AG08396 (cell line): ENCODE measurements around the gene PARVG.

Experiments used
- DNase-seq: peaks from one replicate; pipeline ENCODE4 v3.0.0; 2012; ENCODE audit warnings: low spot score, mixed read lengths

PARVG gene

DNA sequence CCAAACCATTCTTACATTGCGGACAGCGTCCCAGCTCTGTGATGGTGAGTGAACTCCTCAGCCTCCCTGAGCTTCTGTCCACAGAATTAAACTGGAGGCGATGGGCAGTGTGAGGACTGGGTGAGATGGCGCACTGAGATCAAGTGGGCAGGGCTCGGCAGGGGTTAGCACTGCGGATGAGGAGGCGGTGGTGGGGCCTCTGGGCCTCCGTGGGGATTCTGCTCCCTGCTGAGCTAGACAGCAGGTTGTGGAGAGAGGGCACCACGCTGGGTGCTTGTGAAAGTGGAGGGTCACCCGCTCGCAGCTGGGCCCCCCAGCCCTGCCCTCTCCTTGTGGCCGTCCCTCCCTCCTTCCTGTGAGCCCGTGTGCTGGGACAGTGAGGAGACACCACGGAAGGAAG lies 25.6 kb upstream of the PARVG start:
- no peak for DNase-seq

DNA sequence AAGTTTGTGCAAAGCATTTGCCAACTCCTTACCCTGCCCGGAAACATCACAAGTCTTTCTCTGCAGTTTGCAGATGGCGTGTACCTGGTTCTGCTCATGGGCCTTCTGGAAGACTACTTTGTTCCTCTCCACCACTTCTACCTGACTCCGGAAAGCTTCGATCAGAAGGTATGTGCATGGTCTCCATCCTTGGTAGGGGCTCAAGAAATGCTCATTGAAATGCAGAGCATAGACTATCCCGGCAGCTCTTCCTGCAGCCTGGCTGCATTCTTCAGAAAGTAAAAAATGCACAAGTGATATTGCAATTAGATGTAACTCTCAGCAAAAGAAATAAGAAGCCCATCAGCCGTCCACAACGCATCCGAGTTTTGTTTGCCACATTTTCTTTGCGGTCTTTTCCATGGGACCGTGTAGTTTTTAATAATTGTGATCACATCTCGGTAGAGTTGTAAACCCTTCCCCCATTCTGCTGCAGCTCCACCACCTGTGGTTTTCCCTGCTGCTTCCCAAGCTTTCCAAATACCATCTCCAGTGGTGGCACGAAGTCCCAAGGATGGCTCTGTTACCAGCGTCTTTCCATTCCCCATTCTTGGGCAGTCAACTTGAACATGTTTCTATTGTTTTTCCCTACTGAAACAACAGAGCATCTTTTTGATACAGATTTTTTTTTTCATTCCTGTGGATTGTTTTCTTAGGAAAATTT lies 22.7 kb upstream of the PARVG start:
- DNase-seq, result no peak

DNA sequence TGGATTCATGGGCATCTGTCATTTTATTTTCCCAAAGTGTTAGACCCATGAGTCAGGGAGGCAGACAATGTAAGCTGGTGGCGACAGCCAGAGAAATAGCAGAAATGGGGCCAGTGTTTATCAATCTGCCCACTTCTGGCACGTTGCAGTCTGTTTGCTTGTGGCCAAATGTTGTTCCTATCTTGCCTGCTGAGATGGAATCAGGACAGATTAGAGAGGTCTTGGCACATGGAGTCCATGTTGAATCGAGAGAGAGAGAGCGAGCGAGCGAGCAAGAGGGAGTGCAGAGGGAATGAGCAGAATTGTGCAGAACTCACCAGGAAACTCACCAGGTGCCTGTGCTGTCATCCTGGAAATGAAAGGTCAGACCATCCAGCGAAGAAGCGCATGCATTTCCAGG lies 21.9 kb upstream of the PARVG start:
- DNase-seq, result no peak

DNA sequence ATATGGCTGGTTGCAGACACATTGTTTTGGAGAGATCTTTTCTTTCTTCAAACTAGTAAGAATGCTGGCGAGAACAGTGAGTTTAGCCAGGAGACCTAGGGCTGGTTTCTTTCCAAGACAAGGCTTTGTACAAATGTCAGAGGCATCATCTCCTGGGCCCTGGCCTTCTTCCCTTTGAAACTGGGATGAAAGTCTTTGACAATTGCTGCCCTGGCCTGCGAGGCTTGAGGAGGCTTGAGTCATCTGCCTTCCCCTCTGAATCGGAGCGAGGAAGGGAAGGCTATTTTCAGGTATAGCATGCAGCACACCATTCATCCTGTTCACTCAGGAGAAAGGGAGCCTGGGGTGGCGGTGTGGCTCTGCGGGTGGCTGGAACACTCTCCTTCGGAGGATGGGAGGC lies 21.5 kb upstream of the PARVG start:
- no peak for DNase-seq

DNA sequence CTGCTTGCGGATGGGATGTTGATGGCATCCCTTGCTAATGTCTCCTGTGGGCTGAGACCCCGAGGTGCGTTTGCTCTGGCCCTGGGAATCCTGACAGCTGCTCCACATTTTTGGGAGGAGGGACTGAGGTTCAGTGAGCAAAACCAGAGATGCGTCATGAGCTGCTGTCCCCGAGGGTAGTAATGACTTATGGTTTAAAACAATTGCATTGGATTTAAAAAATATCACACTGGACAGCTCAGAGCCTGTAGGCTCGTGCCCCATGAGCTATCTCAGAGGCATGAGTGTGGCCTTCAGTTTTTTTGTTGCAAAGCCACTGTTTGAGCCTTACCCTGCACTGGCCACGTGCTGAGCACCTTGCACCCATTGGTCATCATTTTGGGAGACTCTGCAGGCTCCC lies 20.9 kb upstream of the PARVG start:
- DNase-seq, result no peak

DNA sequence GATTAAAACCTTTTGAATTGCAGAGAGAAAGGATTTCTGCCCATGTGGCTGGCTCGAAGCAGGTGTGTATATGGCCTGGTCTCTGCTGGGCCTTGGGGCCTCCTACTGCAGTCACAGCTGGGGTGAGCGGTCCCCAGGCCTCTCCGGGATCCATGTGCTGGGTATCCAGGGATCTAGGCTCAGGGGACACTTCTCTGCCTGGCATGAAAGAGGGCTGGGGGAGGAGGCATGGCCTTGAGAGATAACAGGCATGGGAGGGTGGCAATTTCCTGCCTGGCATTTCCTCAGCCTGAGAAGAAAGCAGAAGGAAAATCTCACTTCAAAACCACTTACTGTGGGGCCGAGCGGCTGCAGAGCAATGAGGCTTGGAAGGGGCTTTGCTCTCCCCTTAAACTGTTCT lies 20.3 kb upstream of the PARVG start:
- no peak for DNase-seq

DNA sequence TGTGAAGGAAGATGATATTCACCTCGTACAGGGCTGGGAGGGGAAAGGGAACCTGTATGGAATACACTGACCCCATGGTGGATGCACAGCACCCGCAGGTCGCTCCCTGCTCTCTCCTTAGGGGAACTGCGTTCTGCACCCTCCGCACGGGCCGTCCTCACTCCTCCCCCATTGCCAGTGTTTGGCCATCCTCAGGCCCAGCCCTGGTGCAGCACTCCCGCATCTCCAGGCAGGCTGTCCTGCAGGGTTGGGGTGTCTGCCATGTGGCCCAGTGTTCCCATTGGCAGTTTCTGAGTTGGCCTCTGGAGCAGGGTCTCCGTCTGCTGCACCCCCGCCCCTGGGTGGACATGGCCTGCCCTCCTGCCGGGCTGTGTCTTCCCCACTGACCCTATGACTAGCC lies 19.1 kb upstream of the PARVG start:
- DNase-seq, result no peak

DNA sequence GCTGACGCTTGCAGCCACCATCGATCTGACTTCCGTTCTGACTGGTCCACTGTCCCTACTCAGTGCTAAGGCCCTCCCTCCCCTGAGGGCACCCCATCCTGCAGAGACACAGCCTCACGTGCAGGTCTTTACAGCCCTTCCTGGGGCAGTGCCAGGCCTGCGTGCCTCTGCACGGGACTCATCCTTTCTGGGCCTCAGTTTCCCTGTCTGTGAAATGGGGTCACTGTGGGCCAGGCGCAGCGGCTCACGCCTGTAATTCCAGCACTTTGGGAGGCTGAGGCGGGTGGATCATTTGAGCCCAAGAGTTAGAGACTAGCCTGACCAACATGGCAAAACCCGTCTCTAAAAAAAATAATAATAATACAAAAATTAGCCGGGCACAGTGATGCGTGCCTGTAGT lies 17.8 kb upstream of the PARVG start:
- DNase-seq, result no peak

DNA sequence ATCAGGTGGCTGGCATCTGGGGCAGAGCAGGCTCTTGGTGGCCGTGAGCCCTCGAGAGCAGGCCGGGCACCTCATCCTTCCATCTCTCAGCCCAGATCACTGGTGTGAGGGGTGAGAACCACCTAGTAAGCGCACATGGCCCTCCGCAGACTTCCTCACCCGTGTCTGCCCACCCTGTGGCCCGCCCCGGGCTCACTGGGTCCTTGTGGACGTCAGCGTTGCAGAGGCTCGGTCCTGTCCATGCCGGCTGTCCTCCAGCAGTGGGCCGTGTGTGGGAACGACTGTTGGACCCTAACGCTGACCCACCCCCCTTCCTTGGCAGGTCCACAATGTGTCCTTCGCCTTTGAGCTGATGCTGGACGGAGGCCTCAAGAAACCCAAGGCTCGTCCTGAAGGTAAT lies 17.2 kb upstream of the PARVG start:
- no peak for DNase-seq

DNA sequence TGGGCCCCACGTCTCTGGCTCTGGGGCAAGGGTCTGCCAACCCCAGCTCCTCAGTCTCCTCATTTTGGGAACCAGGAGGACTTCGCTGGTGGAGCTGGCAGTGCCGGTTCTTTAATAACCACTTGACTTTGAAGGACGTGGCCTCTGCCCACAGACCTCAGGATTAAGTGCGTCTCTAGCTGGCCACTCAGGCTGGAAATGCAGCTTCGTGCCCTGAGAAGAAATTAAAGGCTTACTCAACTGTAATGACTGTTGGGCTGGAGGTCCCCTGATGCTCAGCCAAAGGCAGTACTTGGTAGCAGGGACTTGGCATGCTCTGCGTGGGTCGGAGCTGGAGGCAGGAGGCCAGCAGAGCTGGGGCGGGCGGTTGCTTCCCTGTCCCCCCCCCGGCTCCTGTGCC lies 16.7 kb upstream of the PARVG start:
- no peak for DNase-seq

DNA sequence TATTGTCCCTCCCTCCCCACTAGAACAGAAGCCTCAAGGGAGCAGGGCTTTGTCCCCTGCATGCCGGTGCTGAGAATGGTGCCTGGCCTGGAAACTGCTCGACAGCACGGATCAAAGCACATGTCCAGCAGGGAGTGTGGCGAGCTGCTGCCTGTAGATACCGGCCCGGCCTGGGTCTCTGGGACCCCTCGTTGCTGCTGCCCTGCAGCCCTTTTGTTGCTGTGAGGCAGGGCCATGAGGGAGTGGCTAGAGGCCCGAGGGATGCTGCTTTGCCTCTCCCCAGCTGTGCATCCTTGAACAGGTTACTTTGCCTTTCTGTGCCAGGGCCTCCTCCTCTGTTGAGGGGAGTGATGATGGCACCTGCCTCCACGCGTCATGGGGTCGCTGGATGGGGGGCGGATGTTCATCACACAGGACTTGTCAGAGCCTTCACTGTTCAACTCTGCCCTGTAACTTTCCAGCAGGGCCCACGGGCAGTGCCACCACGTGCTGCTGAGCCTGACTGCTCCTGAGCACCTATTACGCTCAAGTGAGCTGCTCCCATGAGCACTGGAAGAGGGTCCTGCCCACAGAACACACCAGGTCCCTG lies 15.3 kb upstream of the PARVG start:
- DNase-seq, result no peak

DNA sequence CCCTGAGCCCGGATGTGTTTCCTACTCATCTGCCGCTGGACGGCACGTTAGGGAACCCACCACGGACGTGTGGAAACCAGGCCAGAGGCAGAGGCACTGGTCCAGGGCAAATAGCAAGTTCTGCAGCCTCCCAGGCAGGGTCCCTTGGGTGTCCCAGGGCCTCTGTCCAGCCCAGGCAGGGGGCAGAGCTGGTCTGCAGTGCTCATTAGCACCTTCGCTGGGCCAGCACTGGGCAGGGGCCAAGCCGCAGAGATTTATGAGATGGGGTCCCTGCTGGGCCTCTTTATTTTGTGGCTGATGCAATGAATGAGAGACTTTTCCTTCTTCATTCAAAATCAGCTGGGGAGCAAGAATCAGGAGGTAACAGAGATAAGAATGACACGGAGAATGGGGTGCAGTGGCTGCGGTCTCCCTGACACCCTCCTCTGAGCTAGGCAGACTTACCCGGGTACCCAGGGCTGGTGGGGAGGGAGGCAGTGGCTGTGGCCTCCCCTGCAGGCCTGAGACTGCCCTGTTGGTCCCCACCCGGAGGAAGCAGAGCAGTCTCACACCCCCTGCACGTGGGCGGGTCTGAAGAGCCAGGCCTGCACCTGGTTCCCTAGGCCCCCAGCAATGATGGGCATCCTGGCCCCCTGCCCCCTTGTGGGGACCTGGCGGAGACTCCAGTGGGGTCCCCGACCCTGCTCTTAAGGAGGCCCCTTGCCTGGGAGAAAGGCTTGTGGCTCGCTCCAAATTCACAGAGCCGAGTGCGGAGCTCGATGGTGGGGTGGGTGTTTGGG lies 14.0 kb upstream of the PARVG start:
- DNase-seq, result no peak

DNA sequence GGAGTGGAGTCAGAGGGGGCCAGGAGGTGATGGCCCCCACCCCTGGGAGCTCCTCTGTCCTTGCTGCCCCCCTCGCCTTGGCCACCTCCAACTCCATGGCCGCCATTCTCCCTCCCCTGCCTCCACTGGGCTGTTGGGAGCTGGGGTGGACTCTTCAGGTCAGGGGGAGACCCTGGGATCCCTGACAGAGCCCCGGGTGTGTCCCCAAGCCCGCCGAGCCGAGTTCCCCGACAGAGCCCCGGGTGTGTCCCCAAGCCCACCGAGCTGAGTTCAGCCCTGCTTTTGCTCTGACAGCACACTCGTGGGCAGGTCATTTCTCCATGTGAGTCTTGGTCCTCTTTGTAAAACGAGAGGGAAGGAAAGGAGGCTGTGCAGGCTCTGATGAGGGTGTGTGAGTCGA lies 13.2 kb upstream of the PARVG start:
- no peak for DNase-seq

DNA sequence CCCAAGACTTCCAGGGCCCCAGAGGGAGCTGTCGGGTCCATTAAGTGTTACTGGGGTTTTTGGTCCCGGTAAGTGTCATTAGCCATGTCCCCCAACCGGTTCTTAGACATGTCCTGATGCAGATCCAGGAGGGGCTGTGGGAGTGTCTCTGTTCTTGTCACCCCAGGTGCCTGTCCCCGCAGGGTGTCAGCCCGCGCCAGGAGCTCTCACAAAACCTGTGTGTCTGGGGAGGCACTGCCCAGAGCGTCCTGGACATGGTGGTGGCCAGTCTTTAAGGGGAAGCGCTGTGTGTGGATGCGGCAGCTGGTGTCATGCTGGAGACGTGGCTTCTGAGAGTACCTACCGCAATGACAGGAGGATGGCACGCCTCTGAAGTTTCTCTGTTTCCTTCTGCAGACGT lies 12.5 kb upstream of the PARVG start:
- no peak for DNase-seq

DNA sequence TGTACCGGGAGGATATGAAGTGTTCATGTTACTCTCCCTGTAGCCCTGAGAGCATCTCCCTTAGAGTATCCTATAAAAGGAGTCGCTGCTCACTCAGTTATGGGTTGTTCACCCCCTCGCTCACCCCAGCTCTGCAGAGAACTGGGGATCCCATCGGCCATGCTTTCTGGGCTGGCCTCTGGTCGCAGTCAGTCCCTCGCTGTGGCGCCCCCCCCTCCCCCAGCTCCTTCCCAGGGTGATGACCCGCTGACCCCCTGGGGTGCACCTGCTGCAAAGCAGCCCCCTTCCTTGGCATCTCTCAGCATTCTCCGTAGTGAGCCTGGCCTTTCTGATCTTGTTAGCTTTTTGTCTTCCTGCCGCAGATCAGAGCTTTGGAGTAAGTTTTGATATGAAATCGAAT lies 10.3 kb upstream of the PARVG start:
- DNase-seq, result no peak

DNA sequence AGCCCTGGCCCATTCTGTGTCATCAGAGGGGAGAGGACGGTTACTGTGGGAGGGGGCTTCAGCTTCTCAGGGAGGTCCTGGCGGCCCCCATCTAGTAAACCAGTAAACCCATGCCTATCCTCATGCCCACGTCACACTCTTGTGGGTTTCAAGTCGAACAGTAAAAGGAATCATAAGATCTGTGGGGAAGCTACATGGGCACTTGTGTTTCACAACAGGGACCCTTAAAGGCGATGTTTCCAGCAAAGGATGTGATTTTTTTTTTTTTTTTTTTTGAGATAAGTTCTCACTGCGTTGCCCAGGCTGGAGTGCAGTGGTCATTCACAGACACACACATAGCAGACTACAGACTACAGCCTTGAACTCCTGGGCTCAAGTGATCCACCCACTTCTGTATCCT lies 9.2 kb upstream of the PARVG start:
- DNase-seq, result no peak

DNA sequence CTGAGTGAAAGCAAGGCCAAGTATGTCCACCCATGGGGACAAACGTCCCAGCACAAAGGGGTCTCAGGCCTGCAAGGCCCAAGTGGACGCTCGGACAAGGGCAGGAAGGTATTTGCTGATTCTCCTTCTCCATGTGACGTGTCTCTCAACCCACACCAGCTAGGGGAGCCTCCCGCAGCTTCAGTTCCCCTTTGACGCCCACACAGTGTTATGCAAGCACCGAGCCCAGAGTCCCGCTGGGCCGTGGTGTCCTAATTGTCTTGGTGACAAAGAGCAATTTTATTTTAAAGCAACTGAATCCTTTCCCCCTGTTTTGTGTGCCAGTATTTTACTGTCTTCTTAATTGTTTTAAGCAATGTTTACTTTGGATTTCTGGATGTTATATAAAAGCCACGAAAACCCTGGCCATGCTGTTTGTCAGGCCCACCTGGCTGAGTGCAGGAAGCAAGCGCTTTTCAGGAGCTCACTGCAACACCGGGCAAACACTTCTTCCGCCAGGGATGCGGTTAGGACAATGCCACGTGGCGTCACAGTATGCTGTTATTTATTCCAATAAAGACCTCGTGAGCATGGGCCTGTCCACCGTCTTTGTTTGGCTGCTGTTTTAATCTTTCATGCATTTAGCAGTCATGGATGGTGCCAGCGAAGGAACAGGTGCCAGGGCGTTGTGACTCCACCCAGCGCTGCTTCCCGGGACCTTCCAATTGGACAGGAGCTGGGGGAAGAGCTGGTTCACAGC lies 8.2 kb upstream of the PARVG start:
- no peak for DNase-seq

DNA sequence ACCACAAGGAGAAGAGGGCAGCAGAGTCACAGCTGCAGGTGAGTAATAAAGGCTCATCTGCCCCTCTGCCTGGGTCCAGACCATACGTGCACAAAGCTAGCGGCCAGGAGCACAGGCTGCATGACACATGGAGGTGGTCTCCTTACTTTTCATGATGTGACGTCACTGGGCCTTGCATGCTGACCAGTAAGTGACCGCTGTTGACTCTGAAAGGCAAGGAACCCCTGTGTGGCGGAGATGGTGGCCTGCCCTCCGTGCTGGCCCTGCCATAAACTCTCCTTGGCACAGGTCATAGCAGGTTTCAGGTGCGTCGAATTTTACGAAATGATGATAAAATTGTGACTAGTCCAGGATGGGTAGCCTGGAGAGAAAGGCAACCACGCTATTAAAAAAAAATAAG lies 7.6 kb upstream of the PARVG start:
- DNase-seq, result no peak

DNA sequence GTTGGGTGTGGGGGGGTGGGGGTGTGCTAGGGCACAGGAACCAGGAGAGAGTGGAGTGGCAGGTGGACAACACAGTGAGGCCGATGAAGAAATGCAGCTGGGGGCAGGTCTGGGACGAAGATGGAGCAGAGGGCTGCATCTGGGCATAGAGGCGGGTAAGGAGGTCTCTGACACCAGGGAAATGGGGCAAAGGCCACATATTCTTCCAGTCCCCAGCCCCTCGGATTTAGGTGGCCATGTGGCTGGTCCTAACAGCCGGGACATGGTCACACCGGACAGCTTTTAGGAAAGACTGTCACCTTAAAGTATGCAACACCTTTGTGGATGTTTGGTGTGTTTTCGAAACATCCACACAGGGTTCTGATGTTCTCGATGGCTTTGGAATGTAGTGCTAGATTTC lies 5.0 kb upstream of the PARVG start:
- no peak for DNase-seq

DNA sequence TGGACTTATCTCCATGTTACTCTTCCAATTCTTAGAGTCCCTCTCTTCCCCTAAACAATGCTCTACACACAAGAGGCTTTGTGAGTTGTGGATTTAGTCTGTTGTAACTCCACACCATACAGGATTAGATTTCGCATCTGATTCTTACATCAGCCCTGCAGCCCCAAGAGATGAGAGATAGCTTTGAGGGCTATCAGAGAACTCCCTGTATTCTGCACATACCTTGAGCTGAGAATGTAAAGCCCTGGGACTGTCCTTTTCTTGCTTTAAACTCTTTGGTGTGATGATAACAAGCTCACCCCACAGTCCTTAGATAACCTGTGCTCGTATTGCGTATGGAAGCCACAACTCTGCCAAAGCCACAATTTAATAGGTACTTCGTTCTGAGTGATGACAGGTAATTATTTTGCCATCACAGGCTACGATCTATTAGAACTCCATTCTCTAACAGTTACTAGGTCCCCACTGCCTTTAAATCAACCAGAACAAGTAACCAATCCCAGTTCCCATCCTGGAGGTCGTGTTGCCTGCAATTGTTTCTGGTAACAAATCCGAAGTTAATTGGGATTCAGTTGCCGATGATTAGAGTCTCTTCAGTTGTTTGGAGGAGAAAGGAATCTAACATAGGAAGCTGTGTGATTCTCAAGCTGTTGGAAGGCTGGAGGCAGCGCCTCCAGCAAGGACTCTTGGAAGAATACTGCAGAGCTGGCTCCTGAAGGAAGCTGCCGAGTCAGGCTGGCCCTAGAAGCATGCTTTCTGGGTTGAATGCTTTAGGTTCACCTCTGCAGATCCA lies 1.3 kb upstream of the PARVG start:
- DNase-seq, result no peak

DNA sequence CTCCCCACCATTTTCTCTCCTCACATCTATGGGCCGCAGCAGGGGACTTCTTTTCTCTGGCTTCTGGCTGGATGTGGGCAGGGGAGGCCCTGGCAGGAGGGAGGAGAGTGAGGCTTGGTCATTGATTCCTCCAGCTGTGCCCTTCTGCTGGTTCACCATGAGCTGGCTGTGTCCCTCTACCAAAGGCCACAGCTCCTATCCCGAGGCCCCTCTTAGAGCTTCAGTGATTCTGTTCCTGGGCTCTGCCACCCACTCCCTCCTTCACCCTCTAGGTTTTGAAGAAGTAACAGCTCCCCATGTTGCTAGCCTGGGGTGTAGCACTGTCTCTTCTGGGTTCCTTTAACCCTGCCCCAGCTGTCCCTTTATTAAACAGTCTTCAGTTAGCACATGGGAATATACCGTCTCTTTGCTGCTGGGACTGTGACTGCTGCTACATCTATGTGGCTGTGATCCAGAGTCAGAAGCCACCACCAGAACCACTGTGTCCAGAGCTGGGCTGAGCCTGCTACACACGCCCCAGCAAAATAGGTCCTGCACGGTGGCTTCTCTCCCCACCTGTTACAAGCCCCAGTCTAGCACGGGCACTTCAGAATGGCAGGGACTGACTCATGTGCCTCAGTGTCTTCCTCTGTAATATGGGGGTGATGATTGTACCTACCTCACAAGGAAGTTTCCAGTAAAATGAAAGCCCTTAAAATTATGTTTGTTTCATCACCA lies 578 bp upstream of the PARVG start:
- no peak for DNase-seq
